Left lung (tissue), 14 donors: Measurements from ENCODE around the gene ITGA5. TPM values are rescaled to one million over a fixed set of nuclear protein-coding genes. Genes with fewer than 3 reads are reported as not detected.

Experiments used
- ATAC-seq: fragments of 200-7000 bp; cut with Tn5 transposase; one replicate; pipeline ENCODE4 v1.9.1; 2020; ENCODE audit warnings: moderate library complexity
- DNase-seq, 4 donors: peaks; one replicate each; pipeline ENCODE4 v3.0.0-alpha.2; 2013 to 2020
- H3K27ac ChIP-seq, 2 donors: fragments of 200-600 bp; sonication (generic) in 1 of 2; one replicate each; pipeline versions ENCODE4 v1.5.0 to v1.8.0; 2020 to 2021
- H3K27me3 ChIP-seq, 2 donors: fragments of 200-600 bp; sonication (generic) in 1 of 2; one replicate each; pipeline versions ENCODE4 v1.5.0 to v1.8.0; 2020 to 2021
- H3K36me3 ChIP-seq, 2 donors: fragments of 200-600 bp; sonication (generic) in 1 of 2; one replicate each; pipeline versions ENCODE4 v1.5.0 to v1.8.0; 2020 to 2021
- H3K4me1 ChIP-seq, 2 donors: fragments of 200-600 bp; one replicate each; pipeline ENCODE4 v1.8.0; 2021
- H3K4me3 ChIP-seq, 2 donors: fragments of 200-600 bp; sonication (generic) in 1 of 2; one replicate each; pipeline versions ENCODE4 v1.5.0 to v1.8.0; 2020 to 2021; ENCODE audit warnings: mild to moderate bottlenecking in 1 of 2
- H3K9me3 ChIP-seq, 2 donors: fragments of 200-600 bp; sonication (generic) in 1 of 2; one replicate each; pipeline versions ENCODE4 v1.5.0 to v1.8.0; 2020 to 2021
- intact Hi-C, 2 donors: fragments of 100-400 bp; cut with DNase I; formaldehyde crosslinking; loops; one replicate each; pipeline versions ENCODE4 v1.11.2 to v1.14.2; 2022
- long read RNA-seq, 12 donors: library from polyadenylated mRNA in 2 of 12; unstranded in 2 of 12; transcript quantifications; one replicate each; pipeline ENCODE4 v2.0.0 and lab custom pipeline, GENCODE V29; 2019 to 2026
- polyA plus RNA-seq, 6 donors: library from polyadenylated mRNA; unstranded; fragments of 120-200 nt; gene quantifications; one replicate each; pipeline ENCODE4 v1.2.1, GENCODE V29; 2013; ENCODE audit not compliant: insufficient read length in 6 of 6
- total RNA-seq, 2 donors: library from RNA; stranded (reverse); fragmentation: NEBNext Ultra II Directional; extraction: Animal tissue kit (Norgen Biotek cat#: 25700); gene quantifications; one replicate each; pipeline ENCODE4 v1.2.1, GENCODE V29; 2021
- TF ChIP-seq, protein P1 (sequence below), 2 donors: fragments of 200-600 bp; sonication (generic) in 1 of 2; IDR thresholded peaks; one replicate each; pipeline versions ENCODE4 v1.5.0 to v1.8.0; 2021; ENCODE audit warnings: antibody characterized with exemption in 2 of 2
- donor health status: DM: no; HTN: yes; CAD: no.
- donor health status: DM: no; HTN: no; CAD: no.

Gene ITGA5
- 100 to 1,000 TPM in 1 of 2 donors, 10 to 100 TPM in 1; 76.4 to 142 TPM for total RNA-seq
- polyA plus RNA-seq: 10 to 100 TPM; 56.1 to 75.4 (median 69.5) TPM
- long read RNA-seq, donor 1, partial matches to known transcripts: 7 of 8 reads
- long read RNA-seq, donor 1, other reads (novel, unspliced or antisense): 0 of 8 reads
- long read RNA-seq, donor 2, partial matches to known transcripts: 5 of 6 reads
- long read RNA-seq, donor 2, other reads (novel, unspliced or antisense): 0 of 6 reads
- long read RNA-seq, donor 3, full-length matches to known transcripts: 3 of 3 reads
- long read RNA-seq, donor 3, partial matches to known transcripts: 0 of 3 reads
- long read RNA-seq, donor 3, other reads (novel, unspliced or antisense): 0 of 3 reads
- long read RNA-seq, donor 4, partial matches to known transcripts: 2 of 5 reads
- long read RNA-seq, donor 4, other reads (novel, unspliced or antisense): 3 of 5 reads
- long read RNA-seq, donor 5, partial matches to known transcripts: 6 of 7 reads
- long read RNA-seq, donor 5, other reads (novel, unspliced or antisense): 0 of 7 reads
- long read RNA-seq, donor 6, full-length matches to known transcripts: 3 of 3 reads
- long read RNA-seq, donor 6, partial matches to known transcripts: 0 of 3 reads
- long read RNA-seq, donor 6, other reads (novel, unspliced or antisense): 0 of 3 reads
- long read RNA-seq, donor 7, full-length matches to known transcripts: 4 of 4 reads
- long read RNA-seq, donor 7, partial matches to known transcripts: 0 of 4 reads
- long read RNA-seq, donor 7, other reads (novel, unspliced or antisense): 0 of 4 reads
- long read RNA-seq, donor 8, full-length matches to known transcripts: 2 of 7 reads
- long read RNA-seq, donor 8, partial matches to known transcripts: 5 of 7 reads
- long read RNA-seq, donor 8, other reads (novel, unspliced or antisense): 0 of 7 reads
- long read RNA-seq, donor 9: 0 reads
- long read RNA-seq, donor 10, full-length matches to known transcripts: 1 of 17 reads
- long read RNA-seq, donor 10, partial matches to known transcripts: 0 of 17 reads
- long read RNA-seq, donor 10, other reads (novel, unspliced or antisense): 16 of 17 reads
- long read RNA-seq, donor 11, full-length matches to known transcripts: 1 of 1 reads
- long read RNA-seq, donor 11, partial matches to known transcripts: 0 of 1 reads
- long read RNA-seq, donor 11, other reads (novel, unspliced or antisense): 0 of 1 reads
- long read RNA-seq, donor 12, full-length matches to known transcripts: 3 of 3 reads
- long read RNA-seq, donor 12, partial matches to known transcripts: 0 of 3 reads
- long read RNA-seq, donor 12, other reads (novel, unspliced or antisense): 0 of 3 reads

- no peaks in the 10 kb centered on the region for H3K36me3 ChIP-seq
- TF ChIP-seq, protein P1, sequence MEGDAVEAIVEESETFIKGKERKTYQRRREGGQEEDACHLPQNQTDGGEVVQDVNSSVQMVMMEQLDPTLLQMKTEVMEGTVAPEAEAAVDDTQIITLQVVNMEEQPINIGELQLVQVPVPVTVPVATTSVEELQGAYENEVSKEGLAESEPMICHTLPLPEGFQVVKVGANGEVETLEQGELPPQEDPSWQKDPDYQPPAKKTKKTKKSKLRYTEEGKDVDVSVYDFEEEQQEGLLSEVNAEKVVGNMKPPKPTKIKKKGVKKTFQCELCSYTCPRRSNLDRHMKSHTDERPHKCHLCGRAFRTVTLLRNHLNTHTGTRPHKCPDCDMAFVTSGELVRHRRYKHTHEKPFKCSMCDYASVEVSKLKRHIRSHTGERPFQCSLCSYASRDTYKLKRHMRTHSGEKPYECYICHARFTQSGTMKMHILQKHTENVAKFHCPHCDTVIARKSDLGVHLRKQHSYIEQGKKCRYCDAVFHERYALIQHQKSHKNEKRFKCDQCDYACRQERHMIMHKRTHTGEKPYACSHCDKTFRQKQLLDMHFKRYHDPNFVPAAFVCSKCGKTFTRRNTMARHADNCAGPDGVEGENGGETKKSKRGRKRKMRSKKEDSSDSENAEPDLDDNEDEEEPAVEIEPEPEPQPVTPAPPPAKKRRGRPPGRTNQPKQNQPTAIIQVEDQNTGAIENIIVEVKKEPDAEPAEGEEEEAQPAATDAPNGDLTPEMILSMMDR (IDR thresholded peaks at IDR 0.05): no peak
- DNase-seq: peak; percentile 43 to 93 (median 74)
- intact Hi-C loops: no loop called here
- peaks cover 12 to 83% of the 10 kb centered on the region in 2 donors for H3K4me1 ChIP-seq
- H3K4me3 ChIP-seq: peak within 1 kb of the TSS; percentile 68 to 82
- peak within 1 kb of the TSS; percentile 87 for H3K27ac ChIP-seq
- ATAC-seq: peak; percentile 89
- no peaks in the 10 kb centered on the region for H3K9me3 ChIP-seq
- no peaks in the 10 kb centered on the region for H3K27me3 ChIP-seq
Observed at GRCh38 chr12:54419088-54419887, at the start of gene ITGA5. TSS of gene ITGA5 (minus strand) at chr12:54419266. CDS start at chr12:54419198, 68 bp downstream.

DNA sequence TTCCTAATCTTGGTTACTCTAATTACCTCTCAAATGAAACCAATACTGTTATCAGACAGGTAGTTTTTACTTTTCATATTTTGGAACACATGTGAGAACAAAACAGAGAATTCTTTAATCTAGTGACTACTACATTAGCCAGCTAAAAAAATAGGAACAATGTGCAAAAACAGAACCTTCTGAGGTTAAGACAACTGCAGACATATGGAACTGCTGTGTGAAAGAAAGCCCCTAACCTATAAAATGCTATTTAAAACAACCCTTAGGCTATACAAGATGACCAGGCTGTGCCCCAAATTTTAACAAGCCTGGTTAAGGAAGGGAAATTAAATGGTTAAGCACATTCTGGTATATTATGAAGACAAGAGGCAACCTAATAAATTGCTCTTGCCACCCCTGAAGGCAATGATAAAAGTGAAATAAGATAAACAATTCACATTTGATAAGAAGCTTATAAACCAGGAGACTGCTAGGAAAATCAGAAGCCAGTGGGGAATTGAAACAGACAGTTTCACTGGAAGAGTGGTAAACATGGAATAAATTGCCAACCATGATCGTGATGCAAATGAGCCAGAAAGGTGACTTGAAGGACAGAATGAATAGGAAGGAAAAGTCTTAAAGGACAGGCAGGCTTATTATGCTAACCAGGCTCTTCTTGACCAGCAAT, 46.9 kb upstream of the ITGA5 start:
- intact Hi-C loops: no loop called here
- TF ChIP-seq, protein P1 (IDR thresholded peaks at IDR 0.05): no peak
- ATAC-seq (no peak), DNase-seq (no peak)
- Histone ChIP-seq H3K27me3 (peaks cover 5 to 17% of the 10 kb centered on the region in 2 donors), H3K4me1 (peaks cover 0 to 3% of the 10 kb centered on the region in 2 donors), H3K27ac (no peak overlapping the region), H3K4me3 (no peak overlapping the region), H3K36me3 (no peaks in the 10 kb centered on the region), H3K9me3 (no peaks in the 10 kb centered on the region)

DNA sequence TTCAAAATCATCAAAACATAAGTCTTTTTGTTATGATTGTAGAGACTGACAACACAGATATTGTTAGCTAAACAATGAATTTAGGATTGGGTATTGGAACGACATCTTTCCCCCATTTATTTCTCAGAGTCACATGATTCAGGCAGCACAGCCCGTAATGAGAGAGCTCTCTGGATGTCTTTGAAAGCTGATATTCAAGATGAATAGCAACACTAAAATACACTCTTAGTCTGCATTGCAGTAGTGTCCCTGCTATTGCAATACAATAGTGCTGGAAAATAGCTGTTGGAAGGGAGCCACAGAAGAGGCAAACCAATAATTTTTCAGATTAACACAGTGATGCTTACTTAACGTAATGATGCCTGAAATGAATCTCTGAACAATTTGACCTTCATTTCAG, 44.4 kb upstream of the ITGA5 start:
- Histone ChIP-seq H3K36me3 (no peaks in the 10 kb centered on the region), H3K4me3 (no peak overlapping the region), H3K4me1 (peaks cover 0 to 3% of the 10 kb centered on the region in 2 donors), H3K9me3 (no peaks in the 10 kb centered on the region), H3K27ac (no peak overlapping the region), H3K27me3 (peaks cover 5 to 16% of the 10 kb centered on the region in 2 donors)
- no peak for ATAC-seq
- intact Hi-C loops: no loop called here
- DNase-seq: no peak
- TF ChIP-seq, protein P1 (IDR thresholded peaks at IDR 0.05): no peak

DNA sequence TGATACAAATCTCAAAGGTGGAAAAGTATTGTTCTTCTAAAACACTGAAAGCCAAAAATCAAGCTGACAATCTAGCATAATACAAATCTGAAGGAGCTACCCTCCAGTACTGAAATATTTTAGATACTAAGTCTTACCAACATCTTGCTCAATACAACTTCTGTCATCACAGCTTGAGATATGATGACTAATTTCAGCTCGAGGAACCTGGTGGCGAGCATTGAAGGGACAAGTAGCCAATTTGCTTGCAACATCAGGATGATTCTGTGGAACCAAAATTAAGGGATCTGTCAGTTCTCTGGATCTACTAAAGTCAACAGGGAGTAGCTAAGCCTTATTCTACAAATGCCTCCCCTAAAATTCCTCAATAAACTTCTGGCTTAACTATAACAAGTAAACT, 44.0 kb upstream of the ITGA5 start:
- H3K4me3 ChIP-seq: no peak overlapping the region
- no peak for DNase-seq
- ATAC-seq: peak; percentile 33
- H3K27me3 ChIP-seq: peaks cover 5 to 16% of the 10 kb centered on the region in 2 donors
- TF ChIP-seq, protein P1 (IDR thresholded peaks at IDR 0.05): no peak
- no peaks in the 10 kb centered on the region for H3K36me3 ChIP-seq
- no peak overlapping the region for H3K27ac ChIP-seq
- intact Hi-C loops: no loop called here
- peaks cover 0 to 3% of the 10 kb centered on the region in 2 donors for H3K4me1 ChIP-seq
- no peaks in the 10 kb centered on the region for H3K9me3 ChIP-seq
